HCT116 (cell line): ENCODE data around the gene GNPDA1. TPM values are rescaled to one million over a fixed set of nuclear protein-coding genes. Genes with fewer than 3 reads are reported as not detected.

Experiments used
- ATAC-seq: fragments of 200-7000 bp; cut with Tn5 transposase; 2 replicates; pipeline ENCODE4 v1.9.1; 2020; ENCODE audit warnings: mild to moderate bottlenecking, moderate library complexity
- BruUV-seq: library from RNA; stranded (reverse); fragments of 400-500 nt; replicated peaks from 2 replicates; lab custom pipeline; 2021; lab: Mats Ljungman, UMichigan
- CTCF ChIA-PET: fragments of 300-600 bp; sonication (Branson Sonifier 250); formaldehyde crosslinking; loops from one replicate; lab custom pipeline; 2021; ENCODE audit warnings: antibody characterized with exemption; lab: Charles Lee
- POLR2A ChIA-PET: fragments of 300-600, 350-600 bp; sonication (Branson Sonifier 250); formaldehyde crosslinking; loops from one replicate; lab custom pipeline; 2021; ENCODE audit warnings: antibody characterized with exemption; lab: Charles Lee
- RAD21 ChIA-PET, 2 experiments: fragments of 300-600 bp; sonication (Branson Sonifier 250); formaldehyde crosslinking; loops; one replicate each; lab custom pipeline; 2023; ENCODE audit warnings: low total read pairs in 2 of 2; ENCODE audit not compliant: uncharacterized antibody in 2 of 2, unreplicated experiment in 2 of 2, low non-redundant PET in 1 of 2; lab: Charles Lee
- DNase-seq: peaks from one replicate; pipeline ENCODE4 v3.0.0-alpha.2; 2010; ENCODE audit warnings: low read depth, low spot score
- H2AFZ ChIP-seq: fragments of 200-600 bp; shearing (Covaris generic), sonication (generic); 2 replicates; pipeline ENCODE4 v1.6.1; 2017; ENCODE audit warnings: low read depth, mixed run types, mixed read lengths, antibody characterized with exemption, low read length; ENCODE audit not compliant: poor library complexity, severe bottlenecking
- H3K27ac ChIP-seq: 2 replicates; pipeline ENCODE4 v1.5.1; 2012; ENCODE audit warnings: low read depth, low read length
- H3K27me3 ChIP-seq: fragments of 200-600 bp; sonication (generic); 2 replicates; pipeline ENCODE4 v1.6.1; 2016; ENCODE audit warnings: mixed run types, low read length, mixed read lengths; ENCODE audit not compliant: insufficient read depth
- H3K36me3 ChIP-seq, 2 experiments: fragments of 200-500 bp in 1 of 2; fragments of 200-600 bp in 1 of 2; sonication (Bioruptor generic) in 1 of 2; sonication (generic) in 1 of 2; 2 replicates each; pipeline versions ENCODE4 v1.5.1 to v1.6.1; 2014 to 2016; ENCODE audit warnings: low read length in 2 of 2, inconsistent platforms in 1 of 2, mixed read lengths in 1 of 2, mixed run types in 1 of 2; ENCODE audit not compliant: insufficient read depth in 2 of 2, control insufficient read depth in 1 of 2
- H3K4me1 ChIP-seq, 2 experiments: fragments of 200-600 bp in 1 of 2; sonication (generic) in 1 of 2; 2 replicates each; pipeline versions ENCODE4 v1.5.1 to v1.6.1; 2012 to 2017; ENCODE audit warnings: low read length in 2 of 2, inconsistent platforms in 1 of 2, mild to moderate bottlenecking in 1 of 2, mixed read lengths in 1 of 2, mixed run types in 1 of 2, moderate library complexity in 1 of 2; ENCODE audit not compliant: insufficient read depth in 2 of 2, control insufficient read depth in 1 of 2
- H3K4me2 ChIP-seq: fragments of 200-600 bp; sonication (generic); 2 replicates; pipeline ENCODE4 v1.6.1; 2017; ENCODE audit warnings: mixed run types, low read length, mixed read lengths
- H3K4me3 ChIP-seq, 2 experiments: fragments of 200-600 bp in 1 of 2; sonication (generic) in 1 of 2; replicated peaks in 1 of 2; 2 replicates each; pipeline ENCODE4 v1.5.1; 2011 to 2016; ENCODE audit warnings: low read length in 2 of 2, control low read depth in 1 of 2, low read depth in 1 of 2, mild to moderate bottlenecking in 1 of 2, mixed read lengths in 1 of 2, mixed run types in 1 of 2
- H3K79me2 ChIP-seq: fragments of 200-600 bp; sonication (generic); 2 replicates; pipeline ENCODE4 v1.6.1; 2017; ENCODE audit warnings: mild to moderate bottlenecking, mixed run types, low read length, moderate library complexity, mixed read lengths; ENCODE audit not compliant: insufficient read depth
- H3K9ac ChIP-seq: fragments of 200-600 bp; sonication (generic); 2 replicates; pipeline ENCODE4 v1.6.1; 2016; ENCODE audit warnings: low read length, mixed read lengths
- H3K9me2 ChIP-seq: fragments of 200-600 bp; sonication (generic), shearing (Covaris generic); 2 replicates; pipeline ENCODE4 v1.6.1; 2017; ENCODE audit warnings: mixed run types, mild to moderate bottlenecking, moderate library complexity; ENCODE audit not compliant: insufficient read depth
- H3K9me3 ChIP-seq, 2 experiments: fragments of 200-500 bp in 1 of 2; fragments of 200-600 bp in 1 of 2; sonication (Bioruptor generic) in 1 of 2; sonication (generic) in 1 of 2; 2 replicates each; pipeline ENCODE4 v1.6.1; 2014 to 2017; ENCODE audit warnings: low read length in 2 of 2, mixed read lengths in 2 of 2, inconsistent platforms in 1 of 2, low read depth in 1 of 2, mild to moderate bottlenecking in 1 of 2, mixed run types in 1 of 2, moderate library complexity in 1 of 2; ENCODE audit not compliant: control insufficient read depth in 1 of 2, insufficient read depth in 1 of 2
- H4K20me1 ChIP-seq: fragments of 200-600 bp; sonication (generic), shearing (Covaris generic); 2 replicates; pipeline ENCODE4 v1.6.1; 2017; ENCODE audit warnings: mixed run types, mild to moderate bottlenecking, moderate library complexity; ENCODE audit not compliant: insufficient read depth
- CBX3 ChIP-seq: IDR thresholded peaks from 2 replicates; pipeline ENCODE4 v1.6.1; 2012; ENCODE audit warnings: low read depth
- CEBPB ChIP-seq: IDR thresholded peaks from 2 replicates; pipeline ENCODE4 v1.6.1; 2012; ENCODE audit warnings: low read depth
- CTCF ChIP-seq, 3 experiments: fragments of 200-600 bp in 1 of 3; sonication (generic) in 1 of 3; IDR thresholded peaks in 2 of 3; conservative IDR thresholded peaks in 1 of 3; 2 replicates each; pipeline ENCODE4 v1.5.1; 2012 to 2017; ENCODE audit warnings: low read depth in 2 of 3, low read length in 2 of 3, antibody characterized with exemption in 1 of 3, borderline replicate concordance in 1 of 3, control low read depth in 1 of 3, mild to moderate bottlenecking in 1 of 3, mixed read lengths in 1 of 3, mixed run types in 1 of 3, moderate library complexity in 1 of 3; ENCODE audit not compliant: insufficient read depth in 1 of 3
- ELF1 ChIP-seq: IDR thresholded peaks from 2 replicates; pipeline ENCODE4 v1.6.1; 2012; ENCODE audit warnings: low read depth, borderline replicate concordance
- JUND ChIP-seq: IDR thresholded peaks from 2 replicates; pipeline ENCODE4 v1.6.1; 2012
- MAX ChIP-seq: IDR thresholded peaks from 2 replicates; pipeline ENCODE4 v1.6.1; 2012
- RAD21 ChIP-seq: IDR thresholded peaks from 2 replicates; pipeline ENCODE4 v1.6.1; 2012; ENCODE audit warnings: low read depth, mild to moderate bottlenecking
- SIN3A ChIP-seq: IDR thresholded peaks from 2 replicates; pipeline ENCODE4 v1.6.1; 2012; ENCODE audit warnings: low read depth
- SP1 ChIP-seq: IDR thresholded peaks from 2 replicates; pipeline ENCODE4 v1.6.1; 2012; ENCODE audit warnings: low read depth
- TCF7L2 ChIP-seq: IDR thresholded peaks from 2 replicates; pipeline ENCODE4 v1.7.0; 2011; ENCODE audit warnings: borderline replicate concordance, inconsistent platforms; ENCODE audit not compliant: insufficient read depth, insufficient read length; ENCODE audit errors: extremely low read depth
- YY1 ChIP-seq: IDR thresholded peaks from 2 replicates; pipeline ENCODE4 v1.6.1; 2011; ENCODE audit warnings: low read length, low read depth, moderate library complexity, mild to moderate bottlenecking; ENCODE audit not compliant: insufficient replicate concordance; ENCODE audit errors: extremely low read depth
- ZNF274 ChIP-seq: fragments of 200-500 bp; sonication (Bioruptor generic); IDR thresholded peaks from 2 replicates; pipeline ENCODE4 v1.6.1; 2014; ENCODE audit warnings: mild to moderate bottlenecking, low read depth, low read length, inconsistent platforms
- intact Hi-C: fragments of 100-400 bp; cut with micrococcal nuclease; formaldehyde crosslinking; loops from 2 replicates; pipeline ENCODE4 v1.10.0; 2022
- total RNA-seq: library from RNA; stranded (reverse); gene quantifications from one replicate; pipeline ENCODE4 v1.2.1, GENCODE V29; 2021; ENCODE audit not compliant: unreplicated experiment

GNPDA1 gene
- total RNA-seq, 1 experiment from 2014 or later = 45.6 TPM

GRCh38 chr5:141960018-141960417 lies 52.8 kb downstream of the GNPDA1 start:
- BruUV-seq = no TSS peak
- Histone ChIP-seq H3K36me3 (no peaks in the 10 kb centered on the region), H2AFZ (no peak overlapping the region), H3K4me3 (no peak overlapping the region), H3K9ac (no peak overlapping the region), H3K27me3 (no peaks in the 10 kb centered on the region), H3K4me1 (peaks cover 0 to 10% of the 10 kb centered on the region in 2 experiments; a peak in 1 of 4 replicates), H3K4me2 (no peak overlapping the region), H3K9me2 (no peaks in the 10 kb centered on the region), H3K27ac (no peak overlapping the region), H3K79me2 (no peaks in the 10 kb centered on the region), H3K9me3 (no peaks in the 10 kb centered on the region), H4K20me1 (no peaks in the 10 kb centered on the region)
- RAD21 ChIA-PET = interaction anchor here (1.1 to 2.7 kb wide), 4 partner anchors 80 to 268 kb away, joined by 3 to 19 read pairs (median 8); no protein-coding TSS in a partner anchor
- ATAC-seq (peak; percentile 64), DNase-seq (no peak)
- POLR2A ChIA-PET = interaction anchor here (0.8 to 2.2 kb wide), 4 partner anchors 9 to 268 kb away, joined by 3 to 12 read pairs (median 4); partner anchors contain the start of genes DELE1 and RNF14
- no peak for TF ChIP-seq CEBPB
- no peak for TF ChIP-seq ZNF274
- TF ChIP-seq CTCF (IDR thresholded peaks at IDR 0.05 in 2 of 3, conservative IDR thresholded peaks at IDR 0.05 in 1 of 3; ENCODE audit: borderline replicate concordance in 1 of 3, insufficient read depth in 1 of 3, low read depth in 2 of 3, low read length in 2 of 3) = peak; percentile 57 to 59 (median 58); a peak in 5 of 6 replicates
- peak; percentile 64 for TF ChIP-seq RAD21
- CTCF ChIA-PET = interaction anchor here (0.7 to 3.2 kb wide), 23 partner anchors 9 to 368 kb away, joined by 3 to 79 read pairs (median 6); partner anchors contain the start of genes DELE1, PCDH1 and RNF14
- intact Hi-C loops = loop anchor here (1.0 kb wide), 3 partner anchors 71 to 295 kb away; no protein-coding TSS in a partner anchor

- Histone ChIP-seq H3K36me3 (no peaks in the 10 kb centered on the region), H3K9me3 (no peaks in the 10 kb centered on the region), H3K9ac (no peak overlapping the region), H3K9me2 (no peaks in the 10 kb centered on the region), H4K20me1 (no peaks in the 10 kb centered on the region), H3K4me3 (no peak overlapping the region), H3K27me3 (no peaks in the 10 kb centered on the region), H2AFZ (no peak overlapping the region), H3K4me1 (peaks cover 0 to 10% of the 10 kb centered on the region in 2 experiments; a peak in 1 of 4 replicates), H3K79me2 (no peaks in the 10 kb centered on the region), H3K4me2 (no peak overlapping the region), H3K27ac (no peak overlapping the region)
- ChIA-PET CTCF (interaction anchor here (0.6 to 3.2 kb wide), 5 partner anchors 10 to 266 kb away, joined by 3 to 79 read pairs (median 6); partner anchors contain the start of genes DELE1 and RNF14), POLR2A (no interaction called here), RAD21 (no interaction called here)
- no TSS peak for BruUV-seq
- TF ChIP-seq CEBPB (no peak), SP1 (no peak), MAX (no peak), JUND (no peak), CBX3 (no peak), SIN3A (no peak), ELF1 (no peak), ZNF274 (no peak), TCF7L2 (no peak), CTCF (IDR thresholded peaks at IDR 0.05 in 2 of 3, conservative IDR thresholded peaks at IDR 0.05 in 1 of 3; ENCODE audit: borderline replicate concordance in 1 of 3, insufficient read depth in 1 of 3, low read depth in 2 of 3, low read length in 2 of 3) (no peak), RAD21 (no peak), YY1 (no peak)
- no peak for DNase-seq
- ATAC-seq = no peak
- intact Hi-C loops = no loop called here
Observed at GRCh38 chr5:141958546-141959172, 54.2 kb downstream of the GNPDA1 start.
